Peyer's patch (tissue), 4 donors: Measurements from ENCODE around the gene WT1. TPM values are rescaled to one million over a fixed set of nuclear protein-coding genes. Genes with fewer than 3 reads are reported as not detected.
A peak's percentile ranks its signal among the peaks of the same experiment; 100 is the strongest.
"Not testable (repeated sequence)": the region's sequence is repeated elsewhere in the genome, so short reads cannot be mapped to it uniquely, and the experiment has no call there.

ENCODE experiments used
- DNase-seq, 3 donors: peaks; one replicate each; pipeline ENCODE4 v3.0.0-alpha.2; 2017 to 2019
- H3K27ac ChIP-seq, 4 donors: fragments of 200-600 bp; sonication (generic); one replicate each; pipeline ENCODE4 v1.5.1; 2016 to 2019
- H3K27me3 ChIP-seq, 2 donors: fragments of 200-600 bp; sonication (generic); one replicate each; pipeline ENCODE4 v1.5.1; 2019
- H3K36me3 ChIP-seq, 3 donors: fragments of 200-600 bp; sonication (generic); one replicate each; pipeline ENCODE4 v1.5.1; 2016 to 2019
- H3K4me1 ChIP-seq, 4 donors: fragments of 200-600 bp; sonication (generic); one replicate each; pipeline ENCODE4 v1.5.1; 2016 to 2019
- H3K4me3 ChIP-seq, 4 donors: fragments of 200-600 bp; sonication (generic); 1 replicate in 3 of 4; 2 replicates in 1 of 4; pipeline ENCODE4 v1.5.1; 2016 to 2019; ENCODE audit warnings: mild to moderate bottlenecking in 1 of 4
- H3K9me3 ChIP-seq, 4 donors: fragments of 200-600 bp; sonication (generic); one replicate each; pipeline ENCODE4 v1.5.1; 2016 to 2019; ENCODE audit warnings: mild to moderate bottlenecking in 1 of 4
- CTCF ChIP-seq, 6 experiments: fragments of 450-650 bp in 4 of 6; fragments of 200-600 bp in 2 of 6; sonication (generic) in 1 of 6; IDR thresholded peaks; one replicate each; pipeline ENCODE4 v1.5.1; 2017 to 2019; ENCODE audit warnings: antibody characterized with exemption in 6 of 6, mild to moderate bottlenecking in 3 of 6, moderate library complexity in 1 of 6
- POLR2A ChIP-seq, 2 donors: fragments of 450-650 bp; IDR thresholded peaks; one replicate each; pipeline ENCODE4 v1.5.1; 2017; ENCODE audit warnings: antibody characterized with exemption in 2 of 2, mild to moderate bottlenecking in 2 of 2, moderate library complexity in 2 of 2
- total RNA-seq, 4 donors: library from RNA; depleted of rRNA; stranded (reverse); fragments of >200 nt; gene quantifications; one replicate each; pipeline ENCODE4 v1.1.0, GENCODE V29; 2016

WT1 gene
- not detected for total RNA-seq

DNA sequence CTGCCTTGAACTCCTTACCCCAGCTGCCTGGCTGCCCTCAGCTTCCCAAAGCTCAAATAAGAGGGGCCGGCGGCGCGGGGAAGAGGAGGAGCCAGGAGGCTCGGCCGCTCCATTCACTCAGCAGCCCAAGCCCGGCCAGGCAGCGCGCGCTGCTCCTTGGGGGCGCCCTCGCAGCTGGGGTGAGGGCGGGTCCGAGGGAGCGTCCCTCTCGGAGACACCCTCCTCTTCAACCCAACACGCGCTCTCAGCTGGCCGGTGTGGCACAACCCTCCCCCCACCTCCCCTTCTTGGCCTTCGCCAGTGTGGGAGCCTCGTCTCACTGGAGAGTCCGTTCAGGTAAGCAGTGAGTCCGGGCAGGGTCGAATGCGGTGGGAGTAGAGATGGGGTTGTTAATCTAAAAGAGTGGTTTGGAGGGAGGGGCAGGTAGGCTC is at the start of gene WT1:
TSS of gene WT1 (minus strand) at position 29 of the 431 bp plus-strand sequence.
- Histone ChIP-seq H3K36me3 (no peaks in the 10 kb centered on the region), H3K9me3 (no peaks in the 10 kb centered on the region), H3K27ac (no peak within 1 kb of the TSS), H3K4me3 (peak within 1 kb of the TSS in 2 of 4 donors; percentile 18 to 40), H3K27me3 (peaks cover 0 to 70% of the 10 kb centered on the region in 2 donors), H3K4me1 (peaks cover 0 to 32% (median 0%) of the 10 kb centered on the region in 4 donors)
- no peak for TF ChIP-seq CTCF (IDR thresholded peaks at IDR 0.05)
- no peak for DNase-seq

- no peaks in the 10 kb centered on the region for H3K27me3 ChIP-seq
- no peak overlapping the region for H3K4me3 ChIP-seq
- H3K36me3 ChIP-seq, result no peaks in the 10 kb centered on the region
- H3K9me3 ChIP-seq, result no peaks in the 10 kb centered on the region
- no peak overlapping the region for H3K27ac ChIP-seq
- DNase-seq, result no peak
- TF ChIP-seq POLR2A (IDR thresholded peaks at IDR 0.05) (no peak), CTCF (IDR thresholded peaks at IDR 0.05) (no peak)
- H3K4me1 ChIP-seq, result no peaks in the 10 kb centered on the region
Measured at GRCh38 chr11:32479291-32479690, 44.0 kb upstream of the WT1 start.

GRCh38 chr11:32478277-32478731 is 43.0 kb upstream of the WT1 start:
- no peak for DNase-seq
- no peak for TF ChIP-seq CTCF (IDR thresholded peaks at IDR 0.05)
- no peak for TF ChIP-seq POLR2A (IDR thresholded peaks at IDR 0.05)
- Histone ChIP-seq H3K9me3 (no peaks in the 10 kb centered on the region), H3K27me3 (no peaks in the 10 kb centered on the region), H3K4me1 (no peaks in the 10 kb centered on the region), H3K4me3 (no peak overlapping the region), H3K27ac (no peak overlapping the region), H3K36me3 (no peaks in the 10 kb centered on the region)

DNA sequence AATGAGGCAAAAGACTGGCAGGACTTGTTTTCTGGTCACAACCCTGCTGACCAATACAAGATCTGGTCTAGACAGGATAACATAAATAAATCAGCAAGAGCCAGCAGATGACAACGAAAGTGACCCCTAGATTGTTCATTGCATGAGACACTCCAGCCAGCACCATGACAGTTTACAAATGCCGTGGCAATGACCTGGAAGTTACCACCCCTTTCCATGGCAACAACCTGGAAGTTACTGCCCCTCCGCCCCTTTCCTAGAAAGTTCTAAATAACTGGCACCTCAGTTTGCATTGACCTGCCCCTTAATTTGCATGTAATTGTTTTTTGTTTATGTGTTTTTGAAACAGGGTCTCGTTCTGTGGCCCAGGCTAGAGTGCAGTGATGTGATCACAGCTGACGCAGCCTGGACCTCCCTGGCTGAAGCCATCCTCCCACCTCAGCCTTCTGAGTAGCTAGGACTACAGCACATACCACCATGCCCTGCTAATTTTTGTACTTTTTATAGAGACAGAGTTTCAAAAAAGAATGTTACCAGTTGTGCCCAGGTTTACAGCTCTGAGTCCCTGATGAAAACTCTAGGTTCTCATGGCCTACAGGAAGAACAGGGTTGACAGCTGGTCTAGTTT is 38.1 kb upstream of the WT1 start:
- H3K9me3 ChIP-seq, result no peaks in the 10 kb centered on the region
- H3K4me1 ChIP-seq, result no peaks in the 10 kb centered on the region
- H3K36me3 ChIP-seq, result no peaks in the 10 kb centered on the region
- no peak overlapping the region for H3K4me3 ChIP-seq
- no peak for DNase-seq
- H3K27me3 ChIP-seq, result no peaks in the 10 kb centered on the region
- H3K27ac ChIP-seq, result no peak overlapping the region
- TF ChIP-seq CTCF (IDR thresholded peaks at IDR 0.05) (no peak), POLR2A (IDR thresholded peaks at IDR 0.05) (no peak)

- Histone ChIP-seq H3K9me3 (no peaks in the 10 kb centered on the region), H3K4me3 (no peak overlapping the region), H3K36me3 (no peaks in the 10 kb centered on the region), H3K27ac (no peak overlapping the region), H3K4me1 (no peaks in the 10 kb centered on the region), H3K27me3 (no peaks in the 10 kb centered on the region)
- no peak for DNase-seq
- no peak for TF ChIP-seq CTCF (IDR thresholded peaks at IDR 0.05)
- TF ChIP-seq POLR2A (IDR thresholded peaks at IDR 0.05), result no peak
Measured at GRCh38 chr11:32472226-32472625, 36.9 kb upstream of the WT1 start.

GRCh38 chr11:32471544-32471943 is 36.2 kb upstream of the WT1 start:
- not testable (repeated sequence) for H3K9me3 ChIP-seq, DNase-seq, H3K4me3 ChIP-seq, H3K27me3 ChIP-seq, H3K36me3 ChIP-seq, H3K27ac ChIP-seq, H3K4me1 ChIP-seq
